RWPE1 (cell line): Measurements from ENCODE around the gene TIMM17B.

Experiments used
- CTCF ChIA-PET: fragments of 350-600 bp; sonication (Branson Sonifier 250); formaldehyde crosslinking; extraction: SDS; loops from one replicate; lab custom pipeline; 2021; lab: Yijun Ruan, JAX
- POLR2A ChIA-PET: fragments of 400-600 bp; formaldehyde crosslinking; extraction: SDS; loops from one replicate; lab custom pipeline; 2020; ENCODE audit warnings: antibody characterized with exemption; ENCODE audit not compliant: low non-redundant PET; lab: Yijun Ruan, JAX
- DNase-seq: peaks from one replicate; pipeline ENCODE4 v3.0.0; 2012; ENCODE audit warnings: low spot score
- H3K27ac ChIP-seq: fragments of 450-650 bp; 2 replicates; pipeline ENCODE4 v1.5.1; 2017
- CTCF ChIP-seq: fragments of 450-650 bp; conservative IDR thresholded peaks from 2 replicates; pipeline ENCODE4 v1.5.1; 2017; ENCODE audit warnings: low read depth, mild to moderate bottlenecking

The TIMM17B gene

GRCh38 chrX:48897625-48898306 lies at the start of gene TIMM17B, which contains the start of gene PQBP1:
TIMM17B (minus strand) TSS chrX:48897768; CDS start chrX:48897749, 19 bp downstream.
PQBP1 (plus strand) TSS chrX:48897930; CDS start chrX:48898510, 580 bp downstream.
- peak within 1 kb of the TSS; percentile 91 for H3K27ac ChIP-seq
- DNase-seq: peak; percentile 78
- no peak for TF ChIP-seq CTCF
- CTCF ChIA-PET: no interaction called here
- POLR2A ChIA-PET: interaction anchor here (0.5 to 1.2 kb wide), 4 partner anchors 61 to 436 kb away, joined by 3 to 4 read pairs (median 3); partner anchors contain the start of gene HDAC6

GRCh38 chrX:48945517-48946348 lies 48.2 kb upstream of the TIMM17B start:
- CTCF ChIA-PET: interaction anchor here (0.9 to 1.0 kb wide), 2 partner anchors 9 to 1578 kb away, joined by 3 read pairs; no protein-coding TSS in a partner anchor
- peak; percentile 26 for DNase-seq

GRCh38 chrX:48942895-48943294 lies 45.3 kb upstream of the TIMM17B start:
- H3K27ac ChIP-seq: no peak overlapping the region
- ChIA-PET CTCF (no interaction called here), POLR2A (no interaction called here)
- DNase-seq: no peak
- TF ChIP-seq CTCF: no peak

More at GRCh38 chrX:48945517-48946348, 48.2 kb upstream of the TIMM17B start:
- no peak overlapping the region for H3K27ac ChIP-seq
- POLR2A ChIA-PET: no interaction called here
- peak; percentile 75 for TF ChIP-seq CTCF

GRCh38 chrX:48940404-48940955 lies 42.9 kb upstream of the TIMM17B start:
- H3K27ac ChIP-seq: no peak overlapping the region
- no peak for DNase-seq
- CTCF ChIA-PET: no interaction called here
- POLR2A ChIA-PET: no interaction called here
- TF ChIP-seq CTCF: no peak

DNA sequence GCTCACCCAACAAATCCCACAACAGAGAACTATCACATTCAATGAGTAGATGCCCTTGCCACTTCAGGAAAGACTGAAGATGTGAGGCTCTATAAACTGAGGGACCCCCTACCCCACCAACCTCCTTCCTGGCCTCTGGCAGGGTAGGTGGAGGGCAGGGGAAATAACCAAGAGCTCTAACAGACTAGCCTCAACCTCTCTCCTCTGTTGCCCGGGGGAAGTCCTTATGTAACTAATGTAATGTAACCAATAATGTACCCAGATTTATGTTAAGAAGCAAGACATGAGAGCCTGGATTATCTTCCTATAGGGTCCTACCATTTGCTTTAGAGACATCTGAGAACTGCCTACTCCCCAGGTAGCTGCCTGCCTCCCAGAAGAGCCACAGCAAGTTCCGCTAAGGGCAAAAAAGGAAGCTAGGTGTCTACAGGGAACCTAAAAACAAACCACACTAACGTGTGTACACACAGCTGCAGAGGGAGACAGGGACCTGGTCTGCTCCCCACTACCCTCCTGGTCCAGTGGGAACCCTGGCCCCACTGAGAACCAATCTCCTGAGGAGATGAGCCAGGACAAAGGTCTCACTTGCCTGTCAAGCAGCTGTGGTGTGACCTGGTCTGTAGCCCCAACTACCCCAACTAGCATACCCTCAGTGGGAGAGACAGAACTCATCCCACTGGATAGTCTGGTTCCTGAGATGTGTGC lies 42.1 kb upstream of the TIMM17B start:
- ChIA-PET CTCF (no interaction called here), POLR2A (no interaction called here)
- no peak for DNase-seq
- no peak overlapping the region for H3K27ac ChIP-seq
- TF ChIP-seq CTCF: no peak
